ENCODE measurements around the gene GFY.
A peak's percentile ranks its signal among the peaks of the same experiment; 100 is the strongest.
"Not testable (repeated sequence)": the region's sequence is repeated elsewhere in the genome, so short reads cannot be mapped to it uniquely, and the experiment has no call there.

The GFY gene

GRCh38 chr19:49430678-49431329 is 5.6 kb downstream of the GFY start:
- no peak for DNase-seq

- no peak for DNase-seq
Measured at GRCh38 chr19:49431330-49431749, 6.2 kb downstream of the GFY start.

- DNase-seq, result no peak
Measured at GRCh38 chr19:49432141-49433073, 7.2 kb downstream of the GFY start.

GRCh38 chr19:49433240-49433901 is 8.2 kb downstream of the GFY start:
- no peak for DNase-seq

GRCh38 chr19:49434907-49435583 is 9.9 kb downstream of the GFY start:
- no peak for DNase-seq

GRCh38 chr19:49435670-49436069 is 10.5 kb downstream of the GFY start:
- no peak for DNase-seq

GRCh38 chr19:49436381-49437017 is 11.3 kb downstream of the GFY start:
- no peak for DNase-seq

- no peak for DNase-seq
Measured at GRCh38 chr19:49437231-49437630, 12.0 kb downstream of the GFY start.

GRCh38 chr19:49438261-49438660 is 13.1 kb downstream of the GFY start:
- no peak for DNase-seq

- no peak for DNase-seq
Measured at GRCh38 chr19:49439836-49440235, 14.6 kb downstream of the GFY start.

GRCh38 chr19:49440439-49441209 is 15.4 kb downstream of the GFY start:
- no peak for DNase-seq

GRCh38 chr19:49441210-49441959 is 16.2 kb downstream of the GFY start, which contains the start of gene SLC17A7:
SLC17A7 (minus strand) TSS chr19:49441527; CDS start chr19:49441379, 148 bp downstream.
- peak; percentile 28 for DNase-seq

- DNase-seq, result no peak
Measured at GRCh38 chr19:49441960-49442350, 16.8 kb downstream of the GFY start.

- peak; percentile 36 for DNase-seq
Measured at GRCh38 chr19:49442354-49442753, 17.2 kb downstream of the GFY start.

GRCh38 chr19:49442771-49443365 is 17.7 kb downstream of the GFY start:
- DNase-seq, result peak; percentile 91

- DNase-seq, result peak; percentile 94
Measured at GRCh38 chr19:49443366-49444099, 18.3 kb downstream of the GFY start.

GRCh38 chr19:49444100-49444700 is 19.0 kb downstream of the GFY start:
- not testable (repeated sequence) for DNase-seq

GRCh38 chr19:49445997-49446396 is 20.8 kb downstream of the GFY start:
- no peak for DNase-seq
